Measurements from ENCODE around the gene NFKBIL1. TPM values are rescaled to one million over a fixed set of nuclear protein-coding genes. Genes with fewer than 3 reads are reported as not detected.
A peak's percentile ranks its signal among the peaks of the same experiment; 100 is the strongest.
"Not testable (repeated sequence)": the region's sequence is repeated elsewhere in the genome, so short reads cannot be mapped to it uniquely, and the experiment has no call there.

Gene NFKBIL1
- total RNA-seq, 1 experiment from 2014 or later: 29.3 TPM

DNA sequence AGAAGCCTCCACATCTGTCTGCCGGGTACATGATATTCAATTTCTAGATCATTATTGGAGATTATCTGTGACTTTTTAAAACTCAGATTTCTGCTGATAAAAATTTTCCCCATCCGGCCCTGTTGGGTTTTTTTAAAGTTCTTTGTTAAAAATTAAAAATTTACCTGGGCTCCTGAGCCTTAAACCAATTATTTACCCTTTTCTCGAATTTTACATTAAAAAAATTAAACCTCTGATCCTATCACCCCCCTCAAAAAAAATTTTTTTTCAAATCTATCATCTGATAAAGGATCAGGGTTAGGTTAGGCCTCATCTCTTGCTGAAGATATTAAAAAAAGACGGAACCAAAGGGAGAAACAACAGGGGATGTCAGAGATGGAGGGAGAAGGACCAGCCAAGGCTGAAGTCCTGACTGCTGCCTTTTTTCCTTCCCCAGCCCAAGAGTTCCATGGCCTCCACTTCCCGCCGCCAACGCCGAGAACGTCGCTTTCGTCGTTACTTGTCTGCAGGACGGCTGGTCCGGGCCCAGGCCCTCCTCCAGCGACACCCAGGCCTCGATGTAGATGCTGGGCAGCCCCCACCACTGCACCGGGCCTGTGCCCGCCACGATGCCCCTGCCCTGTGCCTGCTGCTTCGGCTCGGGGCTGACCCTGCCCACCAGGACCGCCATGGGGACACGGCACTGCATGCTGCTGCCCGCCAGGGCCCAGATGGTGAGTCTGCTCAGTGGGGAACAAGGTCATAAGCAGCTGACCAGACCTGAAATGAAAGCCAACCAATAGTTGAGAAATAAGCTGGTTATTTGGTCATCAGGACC lies 527 bp downstream of the NFKBIL1 start:
- Histone ChIP-seq H3K9me3 (no peaks in the 10 kb centered on the region), H3K4me3 (peak overlapping the region; percentile 61), H3K27me3 (no peaks in the 10 kb centered on the region), H3K36me3 (peaks cover 8% of the 10 kb centered on the region; the same call in 1 of the 2 replicates)
- no peak for DNase-seq

DNA sequence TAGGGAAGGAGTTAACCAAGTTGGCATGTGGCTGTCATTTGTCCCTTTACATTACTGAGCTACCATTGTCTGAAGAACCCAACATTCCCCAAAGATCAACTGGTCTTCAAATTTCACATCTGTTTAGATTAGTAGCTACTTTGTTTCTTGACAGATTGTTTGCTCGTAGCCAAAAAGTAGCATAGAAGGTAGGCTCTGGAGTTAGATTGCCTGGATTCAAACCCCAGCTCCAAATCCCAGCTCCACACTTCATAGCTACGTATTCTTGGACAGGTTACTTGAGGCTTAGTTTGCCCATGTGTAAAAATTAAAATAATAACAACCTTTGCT lies 1.1 kb downstream of the NFKBIL1 start:
- no peak for DNase-seq
- Histone ChIP-seq H3K4me3 (peak overlapping the region; percentile 61), H3K9me3 (no peaks in the 10 kb centered on the region), H3K27me3 (no peaks in the 10 kb centered on the region), H3K36me3 (peaks cover 8% of the 10 kb centered on the region; the same call in 1 of the 2 replicates)

GRCh38 chr6:31551371-31551770 lies 4.0 kb downstream of the NFKBIL1 start:
- not testable (repeated sequence) for H3K4me3 ChIP-seq, H3K36me3 ChIP-seq, DNase-seq, H3K9me3 ChIP-seq, H3K27me3 ChIP-seq

DNA sequence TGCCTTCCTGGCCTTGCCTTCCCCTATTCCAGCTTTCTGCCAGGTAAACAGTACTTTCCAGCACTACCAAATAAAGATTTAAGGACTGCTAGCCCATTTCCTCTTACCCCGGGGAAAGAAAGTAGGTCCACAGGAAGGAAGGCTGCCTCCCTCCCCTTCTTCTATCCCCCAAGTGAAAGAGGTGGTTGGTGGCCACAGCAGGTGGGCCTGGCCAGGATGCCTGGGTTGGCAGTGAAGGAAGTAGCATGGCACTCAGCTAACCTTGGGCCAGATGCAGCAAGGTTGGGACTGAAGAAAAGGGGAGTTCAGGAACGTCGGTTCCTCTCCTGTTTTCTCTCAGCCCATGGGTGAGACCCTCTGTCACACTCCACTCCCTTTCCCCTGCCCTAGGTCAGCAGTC lies 8.9 kb downstream of the NFKBIL1 start:
- DNase-seq: no peak
- Histone ChIP-seq H3K4me3 (no peak overlapping the region), H3K36me3 (peaks cover 7% of the 10 kb centered on the region), H3K9me3 (no peaks in the 10 kb centered on the region), H3K27me3 (no peaks in the 10 kb centered on the region)

- Histone ChIP-seq H3K36me3 (peaks cover 7% of the 10 kb centered on the region), H3K9me3 (no peaks in the 10 kb centered on the region), H3K4me3 (no peak overlapping the region), H3K27me3 (no peaks in the 10 kb centered on the region)
- no peak for DNase-seq
These were observed 10.3 kb downstream of the NFKBIL1 start for GRCh38 chr6:31557443-31558317.

DNA sequence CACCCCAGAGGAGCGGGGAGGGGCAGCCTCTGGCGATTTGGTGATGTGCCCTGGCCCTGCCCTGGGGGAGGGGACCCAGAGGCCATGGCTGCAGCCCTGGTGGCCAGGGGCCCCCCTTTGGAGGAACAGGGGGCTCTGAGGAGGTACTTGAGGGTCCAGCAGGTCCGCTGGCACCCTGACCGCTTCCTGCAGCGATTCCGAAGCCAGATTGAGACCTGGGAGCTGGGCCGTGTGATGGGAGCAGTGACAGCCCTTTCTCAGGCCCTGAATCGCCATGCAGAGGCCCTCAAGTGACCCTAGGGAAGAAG lies 10.9 kb downstream of the NFKBIL1 start:
- Histone ChIP-seq H3K27me3 (no peaks in the 10 kb centered on the region), H3K4me3 (no peak overlapping the region), H3K9me3 (no peaks in the 10 kb centered on the region), H3K36me3 (peaks cover 7% of the 10 kb centered on the region)
- DNase-seq: no peak

GRCh38 chr6:31558631-31559500 lies 11.5 kb downstream of the NFKBIL1 start:
- Histone ChIP-seq H3K4me3 (no peak overlapping the region), H3K9me3 (no peaks in the 10 kb centered on the region), H3K36me3 (peaks cover 7% of the 10 kb centered on the region), H3K27me3 (no peaks in the 10 kb centered on the region)
- no peak for DNase-seq

DNA sequence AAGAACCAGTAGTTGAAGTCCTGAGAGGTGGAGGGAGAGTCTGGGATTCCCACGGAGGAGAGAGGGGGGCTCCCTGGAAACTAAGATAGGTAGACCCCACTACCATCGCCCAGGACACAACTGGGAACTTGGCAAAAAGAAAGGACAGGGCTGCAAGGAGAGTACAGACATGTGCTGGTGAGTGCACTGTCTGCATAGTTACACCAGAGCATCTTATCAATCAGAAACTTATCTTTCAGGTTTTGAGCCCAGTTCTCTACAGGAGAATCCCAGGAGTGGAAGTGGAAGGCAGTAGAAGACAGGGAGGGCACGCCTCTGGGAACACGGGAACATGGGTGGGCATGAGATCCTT lies 12.2 kb downstream of the NFKBIL1 start:
- DNase-seq: no peak

GRCh38 chr6:31559958-31560696 lies 12.7 kb downstream of the NFKBIL1 start:
- H3K36me3 ChIP-seq: peaks cover 7% of the 10 kb centered on the region
- H3K27me3 ChIP-seq: no peaks in the 10 kb centered on the region
- DNase-seq: peak; percentile 85
- H3K9me3 ChIP-seq: no peaks in the 10 kb centered on the region
- no peak overlapping the region for H3K4me3 ChIP-seq

More for the DNA sequence above, 12.2 kb downstream of the NFKBIL1 start:
- Histone ChIP-seq H3K4me3 (no peak overlapping the region), H3K36me3 (peaks cover 7% of the 10 kb centered on the region), H3K27me3 (no peaks in the 10 kb centered on the region), H3K9me3 (no peaks in the 10 kb centered on the region)

DNA sequence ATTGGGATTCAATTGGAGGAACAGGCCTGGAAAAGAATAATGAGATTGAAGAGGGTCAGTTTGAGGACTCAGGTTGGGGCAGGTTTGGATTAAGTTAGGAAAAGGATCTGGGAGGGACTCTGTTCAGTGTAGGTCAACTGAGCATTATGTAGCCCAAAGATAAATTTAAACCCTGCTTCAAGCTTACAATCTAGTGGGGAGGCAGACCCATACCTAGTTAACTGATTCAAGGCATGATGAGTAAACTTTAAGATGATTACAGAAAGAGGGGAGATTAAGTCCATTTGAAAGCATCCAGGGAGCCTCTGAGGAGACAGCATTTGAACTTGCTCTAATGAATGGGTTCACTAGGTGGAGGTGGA lies 13.3 kb downstream of the NFKBIL1 start:
- peaks cover 7% of the 10 kb centered on the region for H3K36me3 ChIP-seq
- H3K4me3 ChIP-seq: no peak overlapping the region
- no peaks in the 10 kb centered on the region for H3K27me3 ChIP-seq
- no peak for DNase-seq
- H3K9me3 ChIP-seq: no peaks in the 10 kb centered on the region

GRCh38 chr6:31567531-31568370 lies 20.3 kb downstream of the NFKBIL1 start:
- DNase-seq: no peak
- Histone ChIP-seq H3K27me3 (no peaks in the 10 kb centered on the region), H3K36me3 (no peaks in the 10 kb centered on the region), H3K4me3 (no peak overlapping the region), H3K9me3 (no peaks in the 10 kb centered on the region)

DNA sequence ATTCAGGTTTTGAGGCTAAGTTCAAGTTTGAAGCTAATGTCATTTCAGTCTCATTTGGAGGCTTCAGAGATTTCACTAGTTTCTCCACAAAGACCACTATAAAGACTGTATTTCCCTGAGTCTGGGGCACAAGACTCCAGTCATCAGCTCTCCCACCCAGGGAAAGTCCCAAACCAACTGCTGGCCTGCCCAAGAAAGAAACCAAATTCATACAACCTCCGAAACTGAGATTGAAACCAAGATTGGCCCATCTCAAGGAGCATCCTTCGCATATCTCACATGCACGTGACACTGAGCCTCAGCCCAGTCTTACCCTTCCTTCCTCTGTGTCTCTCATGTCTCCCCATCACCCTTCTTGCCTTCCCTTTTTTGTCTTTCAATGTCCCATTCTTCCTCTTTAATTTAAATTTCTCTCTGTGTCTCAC lies 21.1 kb downstream of the NFKBIL1 start:
- no peak overlapping the region for H3K4me3 ChIP-seq
- no peaks in the 10 kb centered on the region for H3K27me3 ChIP-seq
- H3K9me3 ChIP-seq: no peaks in the 10 kb centered on the region
- no peaks in the 10 kb centered on the region for H3K36me3 ChIP-seq
- DNase-seq: no peak

DNA sequence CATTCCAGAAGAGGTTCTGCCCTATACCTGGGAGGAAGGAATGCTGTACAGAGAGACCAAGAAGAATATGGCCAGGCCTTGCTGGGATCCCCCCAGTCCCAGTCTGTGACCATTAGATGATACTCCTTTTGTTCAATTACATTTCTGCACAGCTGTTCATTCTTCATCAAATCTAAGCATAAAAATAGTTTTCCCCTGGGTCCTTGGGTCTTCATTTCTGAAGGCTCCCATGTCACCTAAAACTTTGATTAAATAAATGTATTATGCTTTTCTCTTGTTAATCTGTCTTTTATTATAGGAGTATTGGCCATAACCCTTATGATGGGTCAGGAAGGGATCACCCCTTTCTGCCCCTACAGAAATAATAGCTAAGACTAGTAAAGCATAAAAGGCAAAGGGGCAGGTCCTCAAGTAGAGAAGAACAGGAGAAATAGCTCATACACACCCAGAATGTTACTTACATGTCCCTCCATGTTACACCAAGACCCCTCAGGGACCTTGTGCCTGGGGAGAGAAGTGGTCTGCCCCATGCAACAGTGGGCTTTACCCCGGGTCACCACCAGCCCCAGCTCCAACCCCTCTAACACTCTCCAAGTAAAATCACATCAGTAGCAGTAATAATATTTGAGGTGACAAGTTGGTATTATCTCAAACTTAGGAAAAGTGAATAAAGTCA lies 22.6 kb downstream of the NFKBIL1 start:
- no peak overlapping the region for H3K4me3 ChIP-seq

GRCh38 chr6:31572041-31572911 lies 24.9 kb downstream of the NFKBIL1 start, which contains the start of gene LTA:
Gene LTA, plus strand, starts transcription at chr6:31572289. Its CDS starts 454 bp downstream, at chr6:31572743.
- Histone ChIP-seq H3K27me3 (no peaks in the 10 kb centered on the region), H3K36me3 (no peaks in the 10 kb centered on the region), H3K4me3 (no peak within 1 kb of the TSS), H3K9me3 (no peaks in the 10 kb centered on the region)
- no peak for DNase-seq

More for the DNA sequence above, 22.6 kb downstream of the NFKBIL1 start:
- no peak for DNase-seq
- Histone ChIP-seq H3K9me3 (no peaks in the 10 kb centered on the region), H3K27me3 (no peaks in the 10 kb centered on the region), H3K36me3 (no peaks in the 10 kb centered on the region)

Data from MG63 (cell line).